NOMO-1 treated with dmso at 0.1 percent for 144 hours (cell line): Measurements from ENCODE around the gene MCOLN3.
"Not testable (repeated sequence)": the region's sequence is repeated elsewhere in the genome, so short reads cannot be mapped to it uniquely, and the experiment has no call there.

Experiments used
- DNase-seq: peaks from one replicate; lab custom pipeline; 2025; ENCODE audit not compliant: unreplicated experiment; lab: John Stamatoyannopoulos, UW

MCOLN3 gene

GRCh38 chr1:85049735-85050166 is 1.5 kb upstream of the MCOLN3 start:
- DNase-seq, result no peak

- no peak for DNase-seq
Observed at GRCh38 chr1:85047472-85048295, 616 bp downstream of the MCOLN3 start.

GRCh38 chr1:85047144-85047471 is 1.2 kb downstream of the MCOLN3 start:
- no peak for DNase-seq

- no peak for DNase-seq
Observed at GRCh38 chr1:85042413-85042812, 5.9 kb downstream of the MCOLN3 start.

- no peak for DNase-seq
Observed at GRCh38 chr1:85041793-85042192, 6.5 kb downstream of the MCOLN3 start.

- DNase-seq, result no peak
Observed at GRCh38 chr1:85033221-85033620, 15.1 kb downstream of the MCOLN3 start.

- DNase-seq, result no peak
Observed at GRCh38 chr1:85030536-85030935, 17.8 kb downstream of the MCOLN3 start.

GRCh38 chr1:85028151-85028550 is 20.1 kb downstream of the MCOLN3 start:
- DNase-seq, result no peak

GRCh38 chr1:85027242-85027983 is 20.9 kb downstream of the MCOLN3 start:
- DNase-seq, result peak; percentile 11

GRCh38 chr1:85025940-85026339 is 22.4 kb downstream of the MCOLN3 start:
- DNase-seq, result no peak

- no peak for DNase-seq
Observed at GRCh38 chr1:85024736-85025135, 23.6 kb downstream of the MCOLN3 start.

- no peak for DNase-seq
Observed at GRCh38 chr1:85022700-85023099, 25.6 kb downstream of the MCOLN3 start.

GRCh38 chr1:85019994-85020393 is 28.3 kb downstream of the MCOLN3 start:
- DNase-seq, result no peak

GRCh38 chr1:85015826-85016225 is 32.5 kb downstream of the MCOLN3 start:
- DNase-seq, result no peak

GRCh38 chr1:85005641-85006040 is 42.7 kb downstream of the MCOLN3 start:
- not testable (repeated sequence) for DNase-seq

- no peak for DNase-seq
Observed at GRCh38 chr1:85001742-85002141, 46.6 kb downstream of the MCOLN3 start.

- DNase-seq, result peak; percentile 30
Observed at GRCh38 chr1:84998642-84999280, 49.5 kb downstream of the MCOLN3 start.

GRCh38 chr1:84997667-84998600 is 50.4 kb downstream of the MCOLN3 start:
- DNase-seq, result no peak

- no peak for DNase-seq
Observed at GRCh38 chr1:84996846-84997666, 51.2 kb downstream of the MCOLN3 start, which contains the start of gene MCOLN2. TSS of gene MCOLN2 (minus strand) at chr1:84997113. CDS start at chr1:84996872, 241 bp downstream.
